SU-DHL-6 (cell line): ENCODE data around the gene CIT.

Experiments used
- EZH2phosphoT487 ChIP-seq: fragments of 200-600 bp; sonication (generic), shearing (Covaris generic); conservative IDR thresholded peaks from 2 replicates; pipeline ENCODE4 v1.6.1; 2018; ENCODE audit warnings: mild to moderate bottlenecking, antibody characterized with exemption, low read length, moderate library complexity, mixed read lengths
- TF ChIP-seq, protein P1 (sequence below): fragments of 200-600 bp; sonication (generic); IDR thresholded peaks from one replicate; pipeline ENCODE4 v1.5.1; 2017; ENCODE audit warnings: antibody characterized with exemption, mild to moderate bottlenecking, low read length, moderate library complexity; ENCODE audit not compliant: insufficient read depth, poor library complexity, severe bottlenecking

DNA sequence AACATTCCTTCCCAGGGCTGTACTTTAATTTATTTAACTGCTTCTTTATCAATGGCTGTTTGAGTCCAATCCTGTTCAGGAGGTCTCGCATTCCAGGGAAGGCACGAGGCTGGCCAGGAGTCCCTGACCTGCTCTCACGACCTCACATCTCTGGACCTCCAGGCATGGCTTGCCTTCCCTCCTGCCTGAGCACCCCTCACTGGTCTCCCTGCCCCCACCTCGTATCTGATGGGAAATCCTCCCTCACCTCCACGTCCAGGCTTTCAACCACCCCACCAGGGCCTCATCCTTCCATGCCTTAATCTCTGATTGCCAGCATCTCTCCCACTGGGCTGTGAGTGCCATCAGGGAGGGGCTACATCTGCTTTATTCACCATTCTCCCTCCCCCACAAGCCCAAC, 180.2 kb downstream of the CIT start:
- TF ChIP-seq, protein P1, sequence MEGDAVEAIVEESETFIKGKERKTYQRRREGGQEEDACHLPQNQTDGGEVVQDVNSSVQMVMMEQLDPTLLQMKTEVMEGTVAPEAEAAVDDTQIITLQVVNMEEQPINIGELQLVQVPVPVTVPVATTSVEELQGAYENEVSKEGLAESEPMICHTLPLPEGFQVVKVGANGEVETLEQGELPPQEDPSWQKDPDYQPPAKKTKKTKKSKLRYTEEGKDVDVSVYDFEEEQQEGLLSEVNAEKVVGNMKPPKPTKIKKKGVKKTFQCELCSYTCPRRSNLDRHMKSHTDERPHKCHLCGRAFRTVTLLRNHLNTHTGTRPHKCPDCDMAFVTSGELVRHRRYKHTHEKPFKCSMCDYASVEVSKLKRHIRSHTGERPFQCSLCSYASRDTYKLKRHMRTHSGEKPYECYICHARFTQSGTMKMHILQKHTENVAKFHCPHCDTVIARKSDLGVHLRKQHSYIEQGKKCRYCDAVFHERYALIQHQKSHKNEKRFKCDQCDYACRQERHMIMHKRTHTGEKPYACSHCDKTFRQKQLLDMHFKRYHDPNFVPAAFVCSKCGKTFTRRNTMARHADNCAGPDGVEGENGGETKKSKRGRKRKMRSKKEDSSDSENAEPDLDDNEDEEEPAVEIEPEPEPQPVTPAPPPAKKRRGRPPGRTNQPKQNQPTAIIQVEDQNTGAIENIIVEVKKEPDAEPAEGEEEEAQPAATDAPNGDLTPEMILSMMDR, result no peak
- TF ChIP-seq EZH2phosphoT487, result no peak
